ENCODE data around the gene RBFOX2.

The RBFOX2 gene

GRCh38 chr22:35842954-35843353 is 185.7 kb downstream of the RBFOX2 start:
- H3F3A ChIP-seq (ENCODE audit: insufficient read depth, low read length) = peaks cover 7% of the 10 kb centered on the region
- peaks cover 20% of the 10 kb centered on the region for H3K79me2 ChIP-seq (ENCODE audit: insufficient read depth, low read length)
- peak overlapping the region; percentile 84 for H3K27ac ChIP-seq (ENCODE audit: low read depth, low read length, poor library complexity, severe bottlenecking)
- TF ChIP-seq CTCF (IDR thresholded peaks at IDR 0.05; ENCODE audit: low read length) (peak; percentile 68), EZH2 (IDR thresholded peaks at IDR 0.05; ENCODE audit: borderline replicate concordance, low read length) (no peak)
- H3K36me3 ChIP-seq (ENCODE audit: insufficient read depth, low read length) = no peaks in the 10 kb centered on the region
- peaks cover 72% of the 10 kb centered on the region for H3K4me1 ChIP-seq (ENCODE audit: insufficient read depth, low read length, severe bottlenecking)
- no peak overlapping the region for H3K4me3 ChIP-seq (ENCODE audit: low read depth, low read length, poor library complexity, severe bottlenecking)
- H4K20me1 ChIP-seq (ENCODE audit: insufficient read depth, low read length) = no peaks in the 10 kb centered on the region
- no peaks in the 10 kb centered on the region for H3K27me3 ChIP-seq (ENCODE audit: insufficient read depth, low read length)
- H3K4me2 ChIP-seq (ENCODE audit: low read length) = peak overlapping the region; percentile 12; the same call in 1 of the 2 replicates
- H2AFZ ChIP-seq (ENCODE audit: low read length) = no peak overlapping the region
- no peaks in the 10 kb centered on the region for H3K9me2 ChIP-seq (ENCODE audit: low read depth, low read length)
- no peaks in the 10 kb centered on the region for H3K9me3 ChIP-seq (ENCODE audit: low read length)
- H3K9ac ChIP-seq (ENCODE audit: low read length) = no peak overlapping the region; the same call in 1 of the 2 replicates

DNA sequence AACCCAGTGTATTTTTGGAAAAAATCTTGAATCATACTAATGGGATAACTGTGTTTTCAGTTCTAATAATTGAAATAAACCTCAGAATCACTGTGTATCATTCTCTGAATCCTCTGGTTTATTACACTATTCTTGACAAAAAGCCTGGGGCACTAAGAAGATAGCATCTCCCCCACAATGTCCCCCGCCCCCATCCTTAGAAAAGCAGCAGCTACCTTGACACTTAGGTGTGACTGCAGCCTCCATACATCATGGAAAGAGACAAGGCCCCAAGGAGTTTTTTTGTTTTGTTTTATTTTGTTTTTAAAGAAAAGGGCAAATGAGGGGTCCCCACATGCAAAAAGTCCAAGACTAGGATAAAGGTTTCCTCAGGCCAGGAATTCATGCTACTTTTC is 186.1 kb downstream of the RBFOX2 start:
- peak overlapping the region; percentile 12; the same call in 1 of the 2 replicates for H3K4me2 ChIP-seq (ENCODE audit: low read length)
- H3K27ac ChIP-seq (ENCODE audit: low read depth, low read length, poor library complexity, severe bottlenecking) = peak overlapping the region; percentile 84
- no peaks in the 10 kb centered on the region for H3K27me3 ChIP-seq (ENCODE audit: insufficient read depth, low read length)
- no peaks in the 10 kb centered on the region for H3K36me3 ChIP-seq (ENCODE audit: insufficient read depth, low read length)
- peaks cover 24% of the 10 kb centered on the region for H3K79me2 ChIP-seq (ENCODE audit: insufficient read depth, low read length)
- TF ChIP-seq CTCF (IDR thresholded peaks at IDR 0.05; ENCODE audit: low read length) = no peak
- TF ChIP-seq EZH2 (IDR thresholded peaks at IDR 0.05; ENCODE audit: borderline replicate concordance, low read length) = no peak
- H3K9me2 ChIP-seq (ENCODE audit: low read depth, low read length) = no peaks in the 10 kb centered on the region
- no peak overlapping the region for H2AFZ ChIP-seq (ENCODE audit: low read length)
- H3K9me3 ChIP-seq (ENCODE audit: low read length) = no peaks in the 10 kb centered on the region
- H3K9ac ChIP-seq (ENCODE audit: low read length) = no peak overlapping the region
- no peaks in the 10 kb centered on the region for H4K20me1 ChIP-seq (ENCODE audit: insufficient read depth, low read length)
- no peak overlapping the region for H3K4me3 ChIP-seq (ENCODE audit: low read depth, low read length, poor library complexity, severe bottlenecking)
- peaks cover 76% of the 10 kb centered on the region for H3K4me1 ChIP-seq (ENCODE audit: insufficient read depth, low read length, severe bottlenecking)
- peaks cover 7% of the 10 kb centered on the region for H3F3A ChIP-seq (ENCODE audit: insufficient read depth, low read length)

DNA sequence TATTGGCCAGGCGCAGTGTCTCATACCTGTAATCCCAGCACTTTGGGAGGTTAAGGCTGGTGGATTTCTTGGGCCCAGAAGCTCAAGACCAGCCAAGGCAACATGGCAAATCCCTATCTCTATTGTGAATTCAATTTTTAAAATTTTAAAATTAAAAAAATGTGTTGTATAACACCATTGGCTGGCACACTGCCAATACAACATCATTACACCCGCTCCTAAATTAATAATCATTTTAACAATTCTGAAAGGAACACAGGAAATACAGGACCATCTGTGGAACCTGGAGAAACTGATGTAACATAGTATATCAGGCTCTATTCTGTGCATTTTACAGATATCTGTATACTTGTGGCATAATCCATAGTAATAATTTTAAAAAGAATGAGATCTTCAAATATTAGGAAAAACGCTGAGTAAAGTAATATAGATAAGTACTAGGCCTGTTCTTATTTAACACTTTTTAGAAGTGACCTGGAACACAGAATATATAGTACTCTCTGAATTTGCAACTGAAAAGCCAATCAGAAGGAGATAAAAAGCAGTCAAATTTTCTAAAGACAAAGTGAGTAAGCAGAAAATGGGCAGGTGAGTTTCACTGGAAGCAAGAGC is 186.6 kb downstream of the RBFOX2 start:
- TF ChIP-seq CTCF (IDR thresholded peaks at IDR 0.05; ENCODE audit: low read length) (no peak), EZH2 (IDR thresholded peaks at IDR 0.05; ENCODE audit: borderline replicate concordance, low read length) (no peak)
- H3K4me2 ChIP-seq (ENCODE audit: low read length) = no peak overlapping the region
- no peak overlapping the region for H3K4me3 ChIP-seq (ENCODE audit: low read depth, low read length, poor library complexity, severe bottlenecking)
- H3K9me3 ChIP-seq (ENCODE audit: low read length) = no peaks in the 10 kb centered on the region
- peaks cover 7% of the 10 kb centered on the region for H3F3A ChIP-seq (ENCODE audit: insufficient read depth, low read length)
- H3K27me3 ChIP-seq (ENCODE audit: insufficient read depth, low read length) = no peaks in the 10 kb centered on the region
- peaks cover 29% of the 10 kb centered on the region for H3K79me2 ChIP-seq (ENCODE audit: insufficient read depth, low read length)
- H3K36me3 ChIP-seq (ENCODE audit: insufficient read depth, low read length) = no peaks in the 10 kb centered on the region
- no peaks in the 10 kb centered on the region for H3K9me2 ChIP-seq (ENCODE audit: low read depth, low read length)
- no peak overlapping the region for H2AFZ ChIP-seq (ENCODE audit: low read length)
- H3K9ac ChIP-seq (ENCODE audit: low read length) = no peak overlapping the region
- peaks cover 80% of the 10 kb centered on the region for H3K4me1 ChIP-seq (ENCODE audit: insufficient read depth, low read length, severe bottlenecking)
- H3K27ac ChIP-seq (ENCODE audit: low read depth, low read length, poor library complexity, severe bottlenecking) = peak overlapping the region; percentile 84
- H4K20me1 ChIP-seq (ENCODE audit: insufficient read depth, low read length) = no peaks in the 10 kb centered on the region

All from OCI-LY1 (cell line).